MV-4-11 (cell line): ENCODE results near the gene WDR62.

Source experiments
- DNase-seq: peaks from one replicate; lab custom pipeline; 2025; lab: John Stamatoyannopoulos, UW

WDR62 gene

GRCh38 chr19:36079389-36079945 is 24.8 kb downstream of the WDR62 start:
- DNase-seq = no peak

GRCh38 chr19:36081385-36081784 is 26.7 kb downstream of the WDR62 start:
- DNase-seq = no peak

GRCh38 chr19:36081894-36082293 is 27.2 kb downstream of the WDR62 start:
- no peak for DNase-seq

- no peak for DNase-seq
Observed at GRCh38 chr19:36082916-36083315, 28.2 kb downstream of the WDR62 start.

- DNase-seq = no peak
Observed at GRCh38 chr19:36084231-36085009, 29.7 kb downstream of the WDR62 start.

- DNase-seq = no peak
Observed at GRCh38 chr19:36086326-36086725, 31.6 kb downstream of the WDR62 start.

- DNase-seq = no peak
Observed at GRCh38 chr19:36089847-36090246, 35.1 kb downstream of the WDR62 start.

GRCh38 chr19:36090910-36091695 is 36.4 kb downstream of the WDR62 start:
- DNase-seq = no peak

- DNase-seq = no peak
Observed at GRCh38 chr19:36092566-36092965, 37.9 kb downstream of the WDR62 start.

GRCh38 chr19:36093146-36093662 is 38.5 kb downstream of the WDR62 start:
- DNase-seq = no peak

- DNase-seq = no peak
Observed at GRCh38 chr19:36093687-36094086, 39.0 kb downstream of the WDR62 start.

- DNase-seq = no peak
Observed at GRCh38 chr19:36097036-36097435, 42.3 kb downstream of the WDR62 start.

GRCh38 chr19:36099166-36099785 is 44.6 kb downstream of the WDR62 start:
- DNase-seq = no peak

GRCh38 chr19:36100476-36100875 is 45.8 kb downstream of the WDR62 start:
- no peak for DNase-seq

GRCh38 chr19:36101550-36102327 is 47.0 kb downstream of the WDR62 start:
- no peak for DNase-seq

- no peak for DNase-seq
Observed at GRCh38 chr19:36103040-36103626, 48.4 kb downstream of the WDR62 start.

- no peak for DNase-seq
Observed at GRCh38 chr19:36103842-36104552, 49.3 kb downstream of the WDR62 start.

GRCh38 chr19:36106441-36106840 is 51.7 kb downstream of the WDR62 start:
- DNase-seq = no peak

- DNase-seq = no peak
Observed at GRCh38 chr19:36106991-36107390, 52.3 kb downstream of the WDR62 start.

GRCh38 chr19:36108684-36109083 is 54.0 kb downstream of the WDR62 start:
- no peak for DNase-seq
